Colon (tissue), 2 donors: ENCODE results near the gene ACTL7A.

Source experiments
- FAIRE-seq: peaks from 2 replicates; lab custom pipeline; 2012; peaks lifted over from hg19 to GRCh38; lab: Jason Lieb, UNC
- donor health status: control.
- donor health status: control.

ACTL7A gene

DNA sequence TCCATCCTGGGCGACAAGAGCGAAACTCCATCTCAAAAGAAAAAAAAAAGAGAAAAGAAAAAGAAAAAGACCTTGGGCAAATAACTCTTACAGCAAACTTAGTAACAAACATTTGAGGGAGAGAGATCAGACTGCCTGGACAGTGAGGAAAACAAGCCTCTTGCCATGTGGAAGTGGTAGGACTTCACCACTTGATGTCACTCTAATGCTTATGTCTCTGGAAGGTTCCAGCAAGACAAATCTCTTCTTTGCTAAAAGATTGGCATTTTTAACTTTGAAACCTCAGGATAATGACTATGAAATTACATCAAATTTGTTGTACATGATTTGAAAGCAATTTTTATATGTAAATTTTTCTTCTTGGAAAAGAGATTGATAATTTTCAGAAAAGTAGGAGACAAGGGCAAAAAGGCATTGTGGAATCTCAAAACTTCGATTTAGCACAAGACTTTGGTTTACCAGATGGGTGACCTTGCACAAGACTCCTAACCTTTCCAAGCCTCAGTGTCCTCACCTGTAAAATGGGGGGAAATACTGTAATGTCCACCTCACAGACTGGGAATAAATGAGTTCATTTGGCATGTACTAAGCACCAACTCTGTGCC lies 11.7 kb upstream of the ACTL7A start:
- FAIRE-seq, result no peak

DNA sequence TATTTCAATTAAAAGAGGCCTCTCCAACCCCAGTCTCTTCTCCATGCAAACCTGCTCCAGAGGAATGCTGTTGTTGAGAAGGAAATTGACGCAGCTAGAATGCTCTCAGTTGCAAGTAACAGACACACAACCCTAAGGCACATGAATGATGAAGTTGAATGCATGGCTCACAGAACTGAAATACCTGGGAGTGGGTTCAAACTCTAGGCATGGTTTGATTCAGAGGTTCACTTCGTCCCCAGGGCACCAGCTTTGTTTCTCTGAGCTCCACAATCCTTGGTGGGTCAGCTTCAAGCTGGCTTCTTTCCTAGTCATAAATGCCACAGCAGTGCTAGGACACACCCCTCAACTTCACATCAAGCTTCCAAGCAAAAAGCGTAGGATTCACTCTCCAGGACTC lies 10.9 kb upstream of the ACTL7A start:
- no peak for FAIRE-seq

DNA sequence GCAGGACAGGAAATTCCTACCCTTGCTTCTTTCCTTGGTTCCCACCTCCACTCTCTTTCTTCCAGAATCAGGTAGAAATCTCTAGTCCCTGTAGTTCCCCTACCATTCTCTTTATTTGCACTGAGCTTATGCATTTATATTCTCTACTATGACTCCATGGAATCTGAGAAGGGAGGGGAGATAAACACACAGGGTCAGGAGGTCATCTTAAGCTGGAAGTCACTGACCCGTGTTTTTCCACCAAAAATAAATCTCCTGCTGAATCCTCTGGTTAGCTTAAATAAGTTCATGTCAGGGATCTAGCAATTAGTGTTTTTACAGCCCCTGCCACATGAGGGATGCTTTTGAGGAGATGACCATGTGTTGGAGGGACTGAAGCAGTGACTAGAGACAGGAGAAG lies 10.0 kb upstream of the ACTL7A start:
- no peak for FAIRE-seq

DNA sequence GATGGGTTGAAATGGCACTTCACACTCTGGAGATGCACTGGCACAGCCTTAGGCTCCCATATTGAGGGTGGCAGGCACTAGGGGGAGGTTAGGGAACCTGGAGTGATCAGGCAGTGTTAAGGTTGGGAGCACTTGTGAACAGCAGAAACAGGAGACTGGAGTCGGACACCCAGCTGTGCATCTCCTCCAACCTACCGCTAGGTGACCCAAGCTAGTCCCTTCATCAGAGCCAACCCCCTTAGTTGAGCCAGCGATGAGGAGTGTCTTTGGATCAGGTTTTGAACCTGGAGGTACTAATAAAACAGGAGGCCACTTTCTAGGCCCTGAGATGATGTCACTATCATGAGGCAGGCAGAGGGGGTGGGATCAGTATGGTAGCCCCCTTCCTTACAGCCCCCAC lies 8.0 kb upstream of the ACTL7A start:
- FAIRE-seq, result no peak

DNA sequence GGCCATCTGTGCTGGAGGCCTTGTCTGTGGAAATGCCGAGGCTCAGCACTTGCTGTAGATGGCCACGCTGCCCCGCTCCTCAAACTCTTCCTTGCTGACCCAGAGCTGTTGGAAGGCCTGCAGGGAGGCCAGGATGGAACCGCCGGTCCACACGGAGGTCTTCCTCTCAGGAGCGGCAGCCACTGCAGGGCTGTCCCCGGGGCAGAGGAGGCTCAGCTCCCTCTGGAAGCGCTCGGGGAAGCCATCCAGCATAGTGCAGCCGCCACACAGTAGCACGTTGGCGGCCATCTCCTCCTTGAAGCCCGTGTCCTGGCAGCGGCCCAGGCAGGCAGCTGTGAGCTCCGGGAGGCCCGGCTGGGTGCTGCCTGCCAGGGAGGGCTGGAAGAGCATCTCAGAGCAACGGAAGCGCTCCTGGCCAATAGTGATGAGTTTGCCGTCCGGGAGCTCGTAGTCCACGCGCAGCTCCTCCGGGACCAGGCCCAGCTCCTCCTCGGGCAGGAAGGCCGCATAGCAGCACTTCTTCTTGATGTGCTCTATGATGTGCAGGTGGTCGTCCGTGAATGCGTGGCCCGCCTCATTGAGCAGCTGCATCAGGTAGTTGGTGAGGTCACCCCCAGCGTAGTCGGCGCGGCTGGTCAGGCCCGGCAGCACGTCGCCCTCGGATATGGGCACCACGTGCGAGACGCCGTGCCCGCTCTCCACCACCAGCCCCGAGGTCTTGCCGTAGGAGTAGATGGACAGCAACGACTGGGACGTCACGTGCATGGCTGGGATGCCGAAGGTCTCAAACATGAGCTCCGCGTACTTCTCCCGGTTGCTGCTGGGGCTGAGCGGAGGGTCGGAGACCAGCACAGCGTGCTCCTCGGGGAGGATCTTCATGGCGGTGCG lies 7.2 kb upstream of the ACTL7A start:
- no peak for FAIRE-seq

DNA sequence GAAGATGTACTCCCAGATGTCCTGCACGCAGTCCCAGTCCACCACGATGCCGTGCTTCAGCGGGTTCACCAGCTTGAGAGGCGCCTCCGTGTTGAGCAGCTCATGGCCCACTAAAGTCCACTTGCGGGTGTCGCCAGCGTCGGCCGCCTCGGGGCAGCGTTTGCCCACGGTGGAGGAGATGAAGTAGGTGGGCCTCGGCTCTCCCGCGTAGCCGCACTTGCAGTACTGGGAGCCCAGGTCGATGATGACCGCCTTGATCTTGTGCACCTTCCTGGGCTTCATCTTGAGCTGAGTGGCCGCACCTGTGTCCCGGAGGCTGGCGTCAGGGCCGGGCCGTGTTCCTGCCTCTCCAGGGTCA lies 6.6 kb upstream of the ACTL7A start:
- no peak for FAIRE-seq

DNA sequence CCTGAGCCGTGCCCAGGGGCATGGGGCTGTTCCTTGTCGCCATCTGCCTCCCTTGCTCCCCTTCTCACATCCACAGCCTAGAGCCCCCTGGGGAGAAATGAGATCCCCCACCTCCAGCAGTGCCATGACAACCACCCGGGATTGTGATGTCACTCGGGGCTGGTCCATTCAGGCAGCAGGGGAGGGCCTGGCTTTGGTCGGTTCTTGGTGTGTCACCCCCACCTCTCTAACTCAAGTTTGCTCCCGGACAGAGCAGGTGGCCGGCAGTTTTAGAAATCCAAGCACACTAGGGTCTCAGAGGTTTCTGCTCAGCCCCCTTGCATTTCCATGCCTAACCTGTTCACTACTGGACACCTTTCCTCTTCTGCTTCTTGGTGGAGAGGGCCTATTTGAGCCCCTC lies 6.2 kb upstream of the ACTL7A start, which contains the start of gene ACTL7B:
ACTL7B (minus strand) TSS at position 99 of the 400 bp plus-strand sequence; CDS start at position 43, 56 bp downstream.
- no peak for FAIRE-seq

DNA sequence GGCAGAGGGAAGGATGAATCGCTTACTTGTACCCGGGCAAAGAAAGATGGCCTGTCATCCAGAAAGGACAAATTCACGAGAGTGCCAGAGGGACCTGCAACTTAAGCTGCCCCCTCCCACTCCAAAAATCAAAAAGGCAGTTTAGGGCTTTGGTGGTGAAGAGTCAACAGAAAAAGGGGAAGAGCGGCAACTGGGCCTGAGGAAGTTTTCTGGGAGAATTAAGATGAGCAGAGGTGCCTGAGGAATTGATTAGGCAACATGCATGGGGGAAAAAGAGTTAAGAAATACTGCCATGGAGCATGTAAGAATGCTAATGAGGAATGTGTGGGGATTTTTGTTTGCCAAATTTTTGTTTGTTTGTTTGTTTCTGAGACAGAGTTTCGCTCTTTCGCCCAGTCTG lies 4.5 kb upstream of the ACTL7A start:
- FAIRE-seq, result no peak

DNA sequence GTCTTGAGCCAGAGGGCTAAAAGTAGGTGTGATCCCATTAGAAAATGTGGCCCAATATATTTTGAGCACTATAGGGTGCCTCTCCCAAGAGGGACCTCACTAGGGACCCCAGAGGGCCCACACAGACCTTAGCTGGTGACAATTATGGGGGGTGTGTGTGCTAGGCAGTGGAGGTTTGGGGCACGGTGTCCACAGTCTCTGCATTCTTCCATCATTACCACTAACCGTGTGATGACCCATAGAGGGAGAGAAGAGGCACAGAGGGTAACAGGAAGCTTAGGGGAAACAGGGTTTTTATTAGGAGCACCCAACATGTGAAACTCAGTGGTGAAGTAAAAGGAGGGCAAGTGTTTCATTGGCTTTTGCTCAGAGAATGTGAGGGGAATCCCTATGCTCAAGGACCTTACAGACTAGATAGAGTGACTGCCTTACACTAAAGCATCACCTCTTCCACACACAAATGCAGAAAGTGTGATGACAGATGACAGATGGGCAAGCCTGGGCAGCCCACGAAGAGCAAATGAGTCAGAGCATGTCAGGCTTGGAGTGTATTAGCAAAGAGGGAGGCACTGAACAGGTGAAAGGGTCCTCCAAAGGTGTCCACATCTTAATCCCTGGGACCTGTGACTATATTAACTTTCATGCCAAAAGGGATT lies 2.5 kb upstream of the ACTL7A start:
- FAIRE-seq, result no peak

DNA sequence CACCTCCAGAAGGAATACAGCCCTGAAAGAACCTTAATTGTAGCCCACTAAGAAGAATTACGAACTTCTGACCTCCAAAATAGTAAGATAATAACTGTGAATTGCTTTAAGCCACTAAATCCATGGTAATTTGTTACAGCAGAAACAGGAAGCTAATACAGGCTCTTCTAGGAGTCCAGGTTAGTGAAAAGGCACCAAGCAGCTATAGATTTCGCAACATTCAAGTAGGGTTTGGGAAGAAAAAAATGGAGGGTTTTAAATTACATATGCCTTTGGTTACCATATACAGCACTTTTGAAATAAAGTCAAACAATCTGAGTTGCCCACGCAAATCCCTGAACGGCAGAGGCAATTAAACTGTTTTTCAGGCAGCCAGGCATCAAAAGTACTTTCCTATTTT lies 1.7 kb upstream of the ACTL7A start:
- FAIRE-seq, result no peak

DNA sequence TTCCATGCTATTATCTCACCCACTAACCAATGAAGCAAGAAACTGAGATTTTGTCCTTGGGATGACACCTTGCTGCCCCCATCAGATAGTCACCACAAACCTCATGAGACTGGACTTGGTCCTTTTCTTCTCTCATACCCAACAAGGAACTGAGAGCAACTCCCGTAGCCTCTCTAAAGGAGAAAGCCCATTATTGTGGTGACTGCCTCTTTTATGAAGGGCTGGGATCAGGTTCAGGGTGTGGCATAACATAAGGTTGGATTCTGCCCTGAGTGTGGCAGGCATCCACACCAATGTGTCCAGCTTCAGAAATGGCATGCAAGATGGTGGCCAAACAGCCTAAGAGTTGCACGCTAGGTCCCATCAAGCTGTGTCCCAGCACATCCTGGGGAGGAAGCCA lies 1.3 kb upstream of the ACTL7A start:
- FAIRE-seq, result no peak

DNA sequence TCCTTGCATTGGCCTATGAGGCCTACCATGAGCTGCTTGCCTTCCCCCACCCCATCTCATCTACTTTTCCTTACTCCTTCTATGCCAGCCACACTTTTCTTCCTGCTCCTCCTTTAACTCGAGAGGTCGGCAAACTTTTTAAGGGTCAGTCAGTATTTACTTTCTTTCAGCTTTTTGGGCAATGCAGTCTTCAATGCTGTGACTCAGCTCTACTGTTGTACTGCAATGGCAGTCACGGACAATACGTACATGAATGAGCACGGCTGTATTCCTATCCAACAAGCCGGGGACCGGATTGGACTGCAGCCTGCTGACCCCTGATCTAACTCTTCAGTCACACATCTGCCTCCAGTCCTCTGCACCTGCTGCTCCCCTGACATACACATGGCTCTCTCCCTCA lies 602 bp upstream of the ACTL7A start:
- FAIRE-seq, result no peak

DNA sequence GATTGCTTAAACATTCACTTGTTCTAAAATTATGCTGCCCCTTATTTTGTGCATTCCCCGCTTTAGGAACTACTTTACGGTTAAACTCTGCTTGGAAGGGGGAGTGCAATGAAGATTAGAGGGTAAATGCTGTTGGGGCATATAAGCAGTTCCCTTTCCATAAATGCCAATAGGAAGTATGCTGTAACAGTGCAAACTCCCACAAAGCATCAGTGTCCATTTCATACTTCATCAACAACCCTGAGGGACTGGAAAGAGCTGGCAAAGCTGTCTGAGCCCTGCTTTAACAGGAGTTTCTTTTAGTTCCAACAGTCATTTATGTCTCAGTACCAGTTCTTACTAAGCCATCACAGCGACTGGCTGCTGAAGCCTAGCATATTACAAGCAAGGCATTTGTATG lies 1.8 kb downstream of the ACTL7A start:
- FAIRE-seq, result no peak

DNA sequence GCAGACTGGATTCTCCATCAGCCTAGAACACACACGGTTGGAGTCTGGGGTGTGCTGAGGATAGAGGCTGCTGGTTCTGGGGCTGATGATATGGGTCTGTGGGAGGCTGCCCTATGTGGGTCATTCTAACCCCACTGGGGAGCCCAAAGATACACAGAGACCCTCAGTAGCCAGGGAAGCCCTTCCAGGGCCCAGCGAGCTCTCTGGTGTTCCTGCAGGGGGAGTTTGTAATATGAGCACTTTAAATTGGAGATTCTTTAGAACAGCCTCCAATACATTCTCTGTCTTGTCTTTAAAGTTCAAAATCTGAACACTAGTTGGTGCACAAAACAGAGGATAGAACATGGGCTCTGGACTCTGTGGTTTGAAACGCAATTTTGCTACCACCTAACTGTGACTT lies 2.4 kb downstream of the ACTL7A start:
- FAIRE-seq, result no peak

DNA sequence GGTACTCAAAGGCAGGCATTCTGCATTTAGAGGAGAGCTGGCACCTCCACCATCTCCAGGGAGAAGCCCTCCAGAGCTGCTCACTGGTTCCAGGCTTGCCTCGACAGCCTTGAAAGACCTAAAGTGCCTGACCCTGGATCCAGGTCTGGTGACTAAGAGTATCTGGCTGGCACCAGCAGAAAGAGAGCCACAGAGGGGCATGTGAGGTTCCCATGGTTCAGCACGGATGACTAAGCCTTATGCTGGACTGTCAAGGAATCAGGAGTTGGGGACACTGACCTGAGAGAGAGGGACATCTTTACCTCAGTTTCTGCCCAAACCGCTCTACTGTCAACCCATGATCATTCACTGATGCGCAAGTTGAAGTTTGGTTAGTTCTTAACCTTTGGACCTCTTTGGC lies 3.0 kb downstream of the ACTL7A start:
- no peak for FAIRE-seq

DNA sequence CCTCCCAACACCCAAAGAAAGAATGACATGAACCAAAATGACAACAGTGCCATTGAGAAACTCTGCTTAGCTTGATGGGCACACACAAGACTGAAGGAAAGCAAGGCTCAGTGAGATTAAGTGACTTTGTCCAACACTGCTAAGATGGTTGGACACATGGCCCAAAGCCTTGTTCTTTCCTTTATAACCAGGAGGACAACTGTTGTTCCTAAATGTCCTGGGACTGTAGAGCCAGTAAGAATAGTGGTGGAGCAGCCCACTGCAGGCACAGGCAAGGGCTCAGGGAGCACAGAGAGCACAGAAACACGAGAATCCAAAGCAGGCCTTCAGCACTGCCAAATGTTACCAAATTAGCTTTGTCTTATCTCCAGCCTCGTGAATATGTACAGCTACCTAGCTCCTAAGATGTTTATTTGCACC lies 3.9 kb downstream of the ACTL7A start:
- FAIRE-seq, result no peak

DNA sequence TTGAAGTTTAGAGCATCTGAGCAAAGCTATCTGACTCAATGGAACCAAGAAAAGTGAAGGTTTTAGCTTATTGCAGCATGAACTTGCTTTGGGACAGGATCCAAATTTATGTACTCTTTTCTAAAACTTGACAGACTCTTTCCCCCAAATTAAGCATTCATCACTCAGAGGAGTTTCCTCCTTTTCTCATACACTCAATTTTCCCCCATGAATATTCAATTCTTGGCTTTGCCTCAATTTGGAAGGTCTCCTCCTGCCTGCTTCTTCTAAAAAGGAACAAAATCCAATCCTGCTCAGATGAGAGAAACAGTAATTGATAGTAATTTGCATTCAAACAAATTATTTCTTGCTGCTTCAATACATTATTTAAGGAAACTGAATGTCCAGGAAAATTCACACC lies 5.0 kb downstream of the ACTL7A start:
- FAIRE-seq, result no peak

DNA sequence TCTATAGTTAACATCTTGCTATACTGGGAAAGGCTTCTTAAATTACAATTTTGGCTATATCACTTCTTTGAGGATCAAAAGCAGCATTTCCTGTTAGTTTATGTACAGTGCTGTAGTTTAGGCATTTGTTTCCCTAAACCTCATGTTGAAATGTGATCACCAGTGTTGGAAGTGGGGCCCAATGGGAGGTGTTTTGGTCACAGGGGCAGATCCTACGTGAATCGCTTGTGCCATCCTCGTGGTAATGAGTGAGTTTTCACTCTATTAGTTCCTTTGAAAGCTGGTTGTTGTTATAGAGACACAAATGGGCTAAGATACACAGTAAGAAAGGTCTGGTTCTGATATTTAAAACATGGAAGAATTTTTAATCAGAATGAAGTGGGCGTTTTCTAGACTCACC lies 5.8 kb downstream of the ACTL7A start:
- no peak for FAIRE-seq

DNA sequence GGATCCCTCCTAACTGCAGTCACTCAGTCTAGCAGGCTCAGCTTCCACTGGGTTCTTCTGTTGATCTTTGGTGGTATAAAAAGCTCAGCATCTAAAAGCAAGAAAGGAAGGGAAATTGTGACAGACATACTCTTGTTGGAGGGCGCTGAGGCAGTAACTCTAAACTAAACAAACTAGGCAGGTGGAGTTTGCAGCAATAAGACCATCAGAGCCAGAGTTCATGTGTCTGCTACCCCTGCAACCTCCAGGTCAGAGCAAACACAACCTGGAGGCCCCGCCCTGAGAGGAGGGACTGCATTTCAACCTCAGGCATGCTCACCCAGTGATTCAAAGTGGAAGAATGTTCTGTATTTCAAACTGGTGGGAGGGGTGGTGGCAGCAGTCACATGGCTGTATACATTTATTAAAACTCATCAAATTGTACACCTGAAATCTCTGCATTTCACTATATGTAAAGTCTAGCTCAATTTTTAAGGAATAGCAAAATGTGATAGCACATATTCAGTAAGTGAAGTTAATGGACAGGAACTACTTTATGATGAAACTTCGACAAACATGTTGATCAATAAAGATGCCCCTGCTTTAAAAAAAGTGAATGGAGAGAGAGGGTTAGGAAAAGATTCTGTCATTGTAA lies 7.1 kb downstream of the ACTL7A start:
- FAIRE-seq, result no peak

DNA sequence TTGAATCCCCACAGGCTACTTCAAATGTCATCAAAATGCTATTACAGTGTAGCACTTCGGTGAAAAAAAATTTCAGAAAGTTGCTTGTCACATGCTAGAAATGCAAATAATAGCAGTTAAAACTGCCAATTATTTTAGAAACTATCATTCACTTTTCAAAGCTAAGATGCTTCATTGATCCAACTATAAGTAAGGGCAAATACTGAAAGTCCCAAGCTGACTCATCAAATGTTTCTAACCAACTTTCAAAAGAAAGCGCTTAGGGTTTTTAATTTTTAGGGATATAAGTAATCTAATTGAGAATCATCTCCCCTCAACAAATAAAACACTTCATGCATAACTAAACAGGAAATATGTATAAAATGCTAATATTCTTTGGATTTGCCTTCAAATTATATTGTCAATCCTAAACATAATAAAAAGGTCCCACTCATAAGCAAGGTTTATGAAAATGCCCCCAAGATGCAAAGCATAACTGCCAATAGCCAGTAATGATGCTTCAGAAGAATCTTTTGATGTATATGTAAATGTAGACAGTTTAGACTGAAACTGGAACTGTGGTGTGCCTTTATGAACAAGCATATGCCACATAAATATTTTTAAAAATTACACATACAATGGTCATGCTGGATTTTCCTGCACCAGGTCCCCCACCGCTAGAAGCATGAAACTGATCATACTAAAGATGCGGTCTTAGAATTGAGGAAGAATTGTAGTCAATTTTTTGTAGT lies 12.2 kb downstream of the ACTL7A start:
- no peak for FAIRE-seq

DNA sequence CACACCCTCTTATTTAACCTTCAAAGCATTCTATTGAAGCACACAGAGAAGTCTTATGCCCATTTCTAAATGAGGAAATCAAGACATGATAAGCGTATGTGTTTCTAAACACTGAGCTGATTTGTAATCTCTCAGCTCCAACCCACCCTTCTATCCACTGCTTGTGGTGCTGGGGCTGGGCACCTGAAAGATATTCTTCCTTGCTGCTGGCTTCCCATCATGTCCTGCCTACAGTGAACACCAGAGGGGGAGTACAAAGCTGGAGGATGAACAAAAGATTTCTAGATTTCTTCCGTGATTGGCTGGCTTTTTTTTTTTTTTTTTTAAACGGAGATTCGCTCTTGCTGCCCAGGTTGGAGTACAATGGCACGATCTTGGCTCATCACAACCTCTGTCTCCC lies 14.4 kb downstream of the ACTL7A start:
- no peak for FAIRE-seq

DNA sequence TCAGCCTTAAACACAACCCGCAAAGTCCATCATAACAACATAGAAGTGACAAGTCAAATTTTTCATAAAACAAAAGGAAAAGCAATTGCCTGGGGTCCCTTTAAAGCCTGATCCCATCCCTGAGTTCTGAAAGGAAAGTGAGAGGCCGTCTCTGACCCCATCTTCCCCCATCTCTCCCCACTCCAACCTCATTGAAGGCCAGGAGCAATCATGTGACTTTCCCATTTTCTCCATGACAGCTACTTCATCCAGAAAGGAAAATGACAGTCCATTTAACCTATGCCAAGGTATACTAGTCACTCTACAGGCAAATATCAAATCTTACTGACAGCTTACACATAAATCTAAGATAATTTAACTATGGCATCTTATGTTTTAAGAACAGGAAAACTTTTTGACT lies 15.5 kb downstream of the ACTL7A start:
- no peak for FAIRE-seq
